ENCODE measurements around the gene TNS1. TPM values are rescaled to one million over a fixed set of nuclear protein-coding genes. Genes with fewer than 3 reads are reported as not detected.

Gene TNS1
- total and polyA plus RNA-seq, 4 donors, result 67.0 to 377 (median 208) TPM

DNA sequence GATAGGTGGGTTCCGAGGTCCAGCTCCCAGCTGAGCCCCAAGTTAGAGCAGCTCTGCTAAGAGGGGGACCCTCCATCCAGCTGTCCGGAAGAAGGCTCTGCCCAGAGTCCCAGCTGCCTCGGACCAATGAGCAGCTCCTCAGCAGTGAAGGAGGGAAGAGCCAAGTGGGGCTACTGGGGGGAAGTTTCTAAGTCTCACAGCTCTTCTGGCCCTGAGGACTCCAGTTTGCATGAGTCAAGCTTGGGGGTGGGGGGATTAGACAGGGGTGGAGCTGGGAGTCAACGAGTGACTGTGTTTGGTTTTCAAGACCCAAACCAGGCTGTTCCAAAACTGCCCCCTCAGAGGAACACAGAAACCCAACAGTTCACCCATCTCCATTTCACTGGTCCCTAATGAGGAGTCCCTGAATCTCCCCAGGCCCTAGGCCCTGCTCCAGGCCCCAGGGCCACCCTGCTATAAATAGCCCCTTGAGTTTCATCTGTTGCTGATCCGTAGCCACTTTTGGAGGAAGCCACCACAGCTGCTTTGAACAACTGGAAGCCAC, 100.9 kb downstream of the TNS1 start:
- Histone ChIP-seq H3K4me3 (no peak overlapping the region), H3K9me3 (ENCODE audit: control insufficient read depth in 4 of 4, insufficient read depth in 3 of 4, low read length in 3 of 4) (no peaks in the 10 kb centered on the region), H3K36me3 (ENCODE audit: control insufficient read depth in 4 of 4, insufficient read depth in 4 of 4, low read length in 4 of 4) (peaks cover 6 to 23% (median 20%) of the 10 kb centered on the region in 4 donors), H3K27me3 (ENCODE audit: control insufficient read depth in 3 of 3, insufficient read depth in 3 of 3, low read length in 2 of 3) (no peaks in the 10 kb centered on the region), H3K4me1 (ENCODE audit: control insufficient read depth in 5 of 5, insufficient read depth in 5 of 5, low read length in 5 of 5) (peaks cover 34 to 66% (median 50%) of the 10 kb centered on the region in 5 donors), H3K27ac (ENCODE audit: low read depth in 1 of 2, low read length in 1 of 2) (peak overlapping the region; percentile 96 to 97), H3K9ac (ENCODE audit: insufficient read depth in 1 of 2, low read length in 2 of 2) (peak overlapping the region in 1 of 2 donors; percentile 56)
- TF ChIP-seq, protein P1, sequence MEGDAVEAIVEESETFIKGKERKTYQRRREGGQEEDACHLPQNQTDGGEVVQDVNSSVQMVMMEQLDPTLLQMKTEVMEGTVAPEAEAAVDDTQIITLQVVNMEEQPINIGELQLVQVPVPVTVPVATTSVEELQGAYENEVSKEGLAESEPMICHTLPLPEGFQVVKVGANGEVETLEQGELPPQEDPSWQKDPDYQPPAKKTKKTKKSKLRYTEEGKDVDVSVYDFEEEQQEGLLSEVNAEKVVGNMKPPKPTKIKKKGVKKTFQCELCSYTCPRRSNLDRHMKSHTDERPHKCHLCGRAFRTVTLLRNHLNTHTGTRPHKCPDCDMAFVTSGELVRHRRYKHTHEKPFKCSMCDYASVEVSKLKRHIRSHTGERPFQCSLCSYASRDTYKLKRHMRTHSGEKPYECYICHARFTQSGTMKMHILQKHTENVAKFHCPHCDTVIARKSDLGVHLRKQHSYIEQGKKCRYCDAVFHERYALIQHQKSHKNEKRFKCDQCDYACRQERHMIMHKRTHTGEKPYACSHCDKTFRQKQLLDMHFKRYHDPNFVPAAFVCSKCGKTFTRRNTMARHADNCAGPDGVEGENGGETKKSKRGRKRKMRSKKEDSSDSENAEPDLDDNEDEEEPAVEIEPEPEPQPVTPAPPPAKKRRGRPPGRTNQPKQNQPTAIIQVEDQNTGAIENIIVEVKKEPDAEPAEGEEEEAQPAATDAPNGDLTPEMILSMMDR (IDR thresholded peaks at IDR 0.05; ENCODE audit: control extremely low read depth, extremely low read depth), result no peak
- peak; percentile 75 to 93 (median 87) for DNase-seq
- ATAC-seq (ENCODE audit: insufficient read depth, low FRiP score), result no peak
- 43 to 46% methylated on average over 5 of the region's 5 CpGs for WGBS, 2 donors

DNA sequence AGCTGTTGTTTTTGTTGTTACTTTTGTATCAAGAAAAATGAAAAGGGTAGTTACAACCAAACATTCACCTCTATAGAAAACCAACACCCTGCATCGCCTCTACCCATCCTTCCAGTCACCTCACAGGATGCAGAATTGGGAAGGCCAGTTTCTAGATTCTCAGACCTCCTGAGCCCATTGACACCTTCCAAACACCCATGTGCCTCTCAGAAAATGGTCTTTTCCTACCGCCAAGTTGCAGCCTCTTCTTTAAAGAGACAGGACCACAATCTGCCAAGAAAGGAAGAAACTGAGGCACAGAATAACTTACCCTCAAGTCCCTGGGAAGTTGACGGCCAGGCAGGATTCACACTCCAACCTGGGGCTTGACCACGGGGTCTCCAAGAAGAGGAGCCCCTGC, 101.4 kb downstream of the TNS1 start:
- ATAC-seq (ENCODE audit: insufficient read depth, low FRiP score) (no peak), DNase-seq (no peak)
- Histone ChIP-seq H3K36me3 (ENCODE audit: control insufficient read depth in 4 of 4, insufficient read depth in 4 of 4, low read length in 4 of 4) (peaks cover 8 to 25% (median 21%) of the 10 kb centered on the region in 4 donors), H3K27me3 (ENCODE audit: control insufficient read depth in 3 of 3, insufficient read depth in 3 of 3, low read length in 2 of 3) (no peaks in the 10 kb centered on the region), H3K27ac (ENCODE audit: low read depth in 1 of 2, low read length in 1 of 2) (peak overlapping the region; percentile 96 to 97), H3K9me3 (ENCODE audit: control insufficient read depth in 4 of 4, insufficient read depth in 3 of 4, low read length in 3 of 4) (no peaks in the 10 kb centered on the region), H3K9ac (ENCODE audit: insufficient read depth in 1 of 2, low read length in 2 of 2) (peak overlapping the region in 1 of 2 donors; percentile 59), H3K4me3 (no peak overlapping the region), H3K4me1 (ENCODE audit: control insufficient read depth in 5 of 5, insufficient read depth in 5 of 5, low read length in 5 of 5) (peaks cover 31 to 61% (median 45%) of the 10 kb centered on the region in 5 donors)
- 80 to 93% methylated on average over 4 of the region's 4 CpGs for WGBS, 2 donors
- TF ChIP-seq, protein P1 (IDR thresholded peaks at IDR 0.05; ENCODE audit: control extremely low read depth, extremely low read depth), result no peak

DNA sequence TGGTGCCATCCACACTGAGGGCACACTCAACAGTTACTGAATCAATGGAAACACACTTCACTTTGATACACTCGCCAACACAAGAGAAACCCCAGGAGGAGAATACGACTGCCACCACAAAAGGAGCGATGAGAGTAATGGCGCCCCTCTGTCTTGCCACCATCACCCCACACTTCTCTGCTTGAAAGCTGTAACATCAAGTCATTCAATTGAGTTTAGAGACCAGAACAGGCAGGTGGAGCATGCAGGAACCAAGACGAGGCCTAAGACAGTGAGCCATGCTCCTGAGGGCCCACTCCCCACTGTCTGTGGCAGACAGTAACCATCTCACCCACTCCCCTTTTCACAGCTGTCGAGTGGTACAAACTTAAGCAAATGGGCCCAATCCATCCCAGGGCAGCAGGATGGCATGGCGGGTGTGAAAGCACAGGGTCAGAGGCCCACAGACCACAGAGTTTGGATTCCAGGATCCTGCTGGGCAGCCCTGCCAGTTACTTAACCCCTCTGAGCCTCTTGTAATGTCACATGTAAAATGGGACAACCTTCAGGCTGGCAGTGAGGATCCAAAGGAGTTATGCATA, 101.9 kb downstream of the TNS1 start:
- no peaks in the 10 kb centered on the region for H3K9me3 ChIP-seq (ENCODE audit: control insufficient read depth in 4 of 4, insufficient read depth in 3 of 4, low read length in 3 of 4)
- H3K36me3 ChIP-seq (ENCODE audit: control insufficient read depth in 4 of 4, insufficient read depth in 4 of 4, low read length in 4 of 4), result peaks cover 13 to 30% (median 26%) of the 10 kb centered on the region in 4 donors
- no peak for DNase-seq
- peaks cover 30 to 59% (median 44%) of the 10 kb centered on the region in 5 donors for H3K4me1 ChIP-seq (ENCODE audit: control insufficient read depth in 5 of 5, insufficient read depth in 5 of 5, low read length in 5 of 5)
- no peak for ATAC-seq (ENCODE audit: insufficient read depth, low FRiP score)
- TF ChIP-seq, protein P1 (IDR thresholded peaks at IDR 0.05; ENCODE audit: control extremely low read depth, extremely low read depth), result no peak
- no peaks in the 10 kb centered on the region for H3K27me3 ChIP-seq (ENCODE audit: control insufficient read depth in 3 of 3, insufficient read depth in 3 of 3, low read length in 2 of 3)
- no peak overlapping the region for H3K9ac ChIP-seq (ENCODE audit: insufficient read depth in 1 of 2, low read length in 2 of 2)
- WGBS, 2 donors, result 84 to 85% methylated on average over 7 of the region's 7 CpGs
- H3K27ac ChIP-seq (ENCODE audit: low read depth in 1 of 2, low read length in 1 of 2), result peak overlapping the region; percentile 96 to 97
- H3K4me3 ChIP-seq, result peak overlapping the region; percentile 22
